ENCODE data around the gene DCTD.

DCTD gene

GRCh38 chr4:182878633-182879495 is 38.3 kb downstream of the DCTD start:
- H3K27me3 Mint-ChIP-seq: no peaks in the 10 kb centered on the region
- H3K27ac Mint-ChIP-seq: no peak overlapping the region
- no peak for ATAC-seq (ENCODE audit: low read depth)
- H3K9me3 Mint-ChIP-seq: peaks cover 1% of the 10 kb centered on the region
- H3K36me3 Mint-ChIP-seq: peaks cover 58% of the 10 kb centered on the region
- no peak overlapping the region for H3K4me3 Mint-ChIP-seq
- peaks cover 6% of the 10 kb centered on the region for H3K4me1 Mint-ChIP-seq
- no peak for DNase-seq (ENCODE audit: low spot score in 2 of 2)

- H3K36me3 Mint-ChIP-seq: peaks cover 54% of the 10 kb centered on the region
- no peaks in the 10 kb centered on the region for H3K9me3 Mint-ChIP-seq
- peaks cover 6% of the 10 kb centered on the region for H3K4me1 Mint-ChIP-seq
- H3K27me3 Mint-ChIP-seq: no peaks in the 10 kb centered on the region
- no peak overlapping the region for H3K27ac Mint-ChIP-seq
- no peak for DNase-seq (ENCODE audit: low spot score in 2 of 2)
- ATAC-seq (ENCODE audit: low read depth): no peak
- H3K4me3 Mint-ChIP-seq: no peak overlapping the region
Measured at GRCh38 chr4:182877326-182877883, 39.8 kb downstream of the DCTD start.

DNA sequence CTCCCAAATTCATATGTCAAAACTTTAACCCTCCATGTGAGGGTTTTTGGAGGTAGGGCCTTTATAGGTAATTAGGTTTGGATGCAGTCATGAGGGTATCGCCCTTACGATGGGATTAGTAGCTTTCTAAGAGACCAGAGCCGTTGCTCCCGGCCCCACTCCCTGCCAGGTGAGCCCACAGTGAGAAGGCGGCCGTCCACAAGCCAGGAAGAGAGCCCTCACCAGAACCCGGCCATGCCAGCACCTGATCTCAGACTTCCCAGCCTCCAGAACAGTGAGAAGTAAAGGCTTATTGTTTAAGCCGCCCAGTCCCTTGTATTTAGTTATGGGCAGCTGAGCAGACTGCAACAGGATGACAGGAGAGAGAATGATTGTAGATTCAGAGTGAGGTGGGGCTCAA is 40.8 kb downstream of the DCTD start:
- H3K9me3 Mint-ChIP-seq: no peaks in the 10 kb centered on the region

DNA sequence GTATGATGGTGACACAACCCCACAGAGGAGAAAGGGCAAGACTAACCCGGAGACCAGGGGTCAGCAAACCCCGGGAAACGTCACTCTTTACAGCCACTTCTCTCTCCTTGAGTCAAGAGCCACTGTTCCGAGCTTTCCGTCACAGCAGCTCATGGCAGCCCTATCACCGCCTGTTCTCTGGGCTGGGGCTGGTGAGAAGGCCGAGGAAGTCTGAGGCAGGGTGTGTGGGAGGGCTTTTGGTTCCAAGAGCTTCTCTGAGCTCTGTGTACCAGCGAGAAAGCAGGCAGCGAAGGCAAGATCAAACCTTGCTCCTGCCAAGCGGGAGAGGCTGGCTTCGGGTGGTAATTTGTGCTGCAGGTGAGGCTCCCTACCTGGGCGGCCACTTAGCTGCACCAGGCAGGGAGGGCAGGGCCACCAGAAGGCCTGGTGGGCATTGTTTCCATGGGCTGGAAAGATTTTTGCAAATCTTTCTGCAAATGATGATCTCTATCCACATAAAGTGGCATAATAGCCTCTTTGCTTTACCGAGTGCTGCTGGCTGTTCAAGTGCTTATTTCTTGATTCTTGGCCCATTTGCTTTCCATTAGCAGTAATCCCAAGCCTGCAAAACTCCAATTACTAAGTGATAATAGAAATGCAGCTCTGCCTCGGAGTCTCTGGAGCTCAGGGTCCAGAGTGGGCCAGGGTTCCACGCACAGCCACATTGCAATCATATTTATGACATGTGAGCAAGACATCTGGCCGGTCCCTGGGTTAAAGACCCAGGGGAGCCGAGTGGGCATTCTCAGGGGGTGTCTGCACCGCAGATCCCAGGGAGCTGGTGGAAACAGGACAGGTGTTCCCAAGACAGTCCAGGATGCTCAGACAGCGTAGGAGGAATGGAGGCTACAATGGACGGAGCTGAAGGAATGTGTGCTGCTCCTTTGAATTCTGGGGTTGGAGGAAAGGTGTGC is 41.5 kb downstream of the DCTD start:
- H3K9me3 Mint-ChIP-seq: no peaks in the 10 kb centered on the region
- H3K27ac Mint-ChIP-seq: no peak overlapping the region
- H3K4me1 Mint-ChIP-seq: peaks cover 6% of the 10 kb centered on the region
- H3K4me3 Mint-ChIP-seq: no peak overlapping the region
- peaks cover 3% of the 10 kb centered on the region for H3K27me3 Mint-ChIP-seq
- DNase-seq (ENCODE audit: low spot score in 2 of 2): no peak
- peaks cover 53% of the 10 kb centered on the region for H3K36me3 Mint-ChIP-seq
- ATAC-seq (ENCODE audit: low read depth): no peak

More for the DNA sequence above, 40.8 kb downstream of the DCTD start:
- Mint-ChIP-seq H3K27ac (no peak overlapping the region), H3K4me1 (peaks cover 6% of the 10 kb centered on the region), H3K36me3 (peaks cover 60% of the 10 kb centered on the region), H3K27me3 (peaks cover 3% of the 10 kb centered on the region), H3K4me3 (no peak overlapping the region)
- no peak for ATAC-seq (ENCODE audit: low read depth)
- DNase-seq (ENCODE audit: low spot score in 2 of 2): no peak

DNA sequence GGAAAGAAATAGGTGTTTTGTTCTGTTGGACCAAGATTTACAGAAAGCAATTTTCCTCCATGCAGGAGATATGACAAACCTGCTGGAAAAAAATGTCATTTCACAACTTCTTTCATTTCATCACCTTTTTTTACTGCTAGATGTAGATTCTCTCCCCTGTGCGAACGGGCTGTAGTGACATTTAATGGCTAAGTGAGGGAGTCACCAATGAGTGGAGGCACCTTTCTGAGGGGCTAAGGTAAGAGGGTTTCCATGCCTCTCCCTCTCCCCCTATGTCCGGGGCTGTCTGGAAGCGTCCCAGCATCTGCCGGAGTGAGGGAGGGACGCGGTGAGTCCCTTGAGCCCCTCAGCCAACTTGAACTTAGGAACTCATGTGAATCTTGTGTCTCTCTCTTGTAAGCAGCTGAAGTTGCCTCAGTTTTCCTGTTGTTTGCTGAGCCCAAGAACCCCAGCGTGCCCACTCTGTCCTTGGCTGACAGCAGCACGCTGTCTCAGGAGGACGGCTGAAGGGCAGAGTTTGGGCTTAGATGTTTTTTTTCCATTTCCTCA is 42.3 kb downstream of the DCTD start:
- peaks cover 3% of the 10 kb centered on the region for H3K27me3 Mint-ChIP-seq
- H3K4me1 Mint-ChIP-seq: peaks cover 6% of the 10 kb centered on the region
- no peak overlapping the region for H3K27ac Mint-ChIP-seq
- H3K9me3 Mint-ChIP-seq: no peaks in the 10 kb centered on the region
- H3K36me3 Mint-ChIP-seq: peaks cover 53% of the 10 kb centered on the region
- no peak for ATAC-seq (ENCODE audit: low read depth)
- no peak overlapping the region for H3K4me3 Mint-ChIP-seq
- no peak for DNase-seq (ENCODE audit: low spot score in 2 of 2)

DNA sequence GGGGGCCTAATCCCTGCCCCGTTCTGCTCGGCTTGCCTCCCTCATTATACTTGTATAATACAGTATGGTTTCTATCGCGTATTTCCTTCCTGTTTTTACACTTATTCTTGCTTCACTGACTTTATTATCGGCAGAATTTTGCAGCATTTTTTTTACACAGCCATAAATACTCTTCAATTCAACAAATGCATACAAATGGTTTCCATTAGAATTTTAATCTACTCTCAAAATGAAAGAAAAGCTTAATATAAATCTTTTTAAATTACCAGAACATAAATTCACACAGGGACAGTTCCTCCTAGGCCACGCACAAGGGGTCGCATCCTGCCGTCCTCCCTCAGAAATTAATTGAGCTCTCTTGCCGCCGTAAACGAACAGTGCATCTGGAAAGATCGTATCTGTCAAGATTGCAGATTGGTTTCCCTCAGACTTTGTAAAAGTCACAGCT is 42.9 kb downstream of the DCTD start:
- ATAC-seq (ENCODE audit: low read depth) (peak; percentile 79), DNase-seq (ENCODE audit: low spot score in 2 of 2) (no peak)
- Mint-ChIP-seq H3K4me3 (no peak overlapping the region), H3K27me3 (peaks cover 3% of the 10 kb centered on the region), H3K36me3 (peaks cover 50% of the 10 kb centered on the region), H3K9me3 (no peaks in the 10 kb centered on the region), H3K4me1 (peaks cover 6% of the 10 kb centered on the region), H3K27ac (no peak overlapping the region)

DNA sequence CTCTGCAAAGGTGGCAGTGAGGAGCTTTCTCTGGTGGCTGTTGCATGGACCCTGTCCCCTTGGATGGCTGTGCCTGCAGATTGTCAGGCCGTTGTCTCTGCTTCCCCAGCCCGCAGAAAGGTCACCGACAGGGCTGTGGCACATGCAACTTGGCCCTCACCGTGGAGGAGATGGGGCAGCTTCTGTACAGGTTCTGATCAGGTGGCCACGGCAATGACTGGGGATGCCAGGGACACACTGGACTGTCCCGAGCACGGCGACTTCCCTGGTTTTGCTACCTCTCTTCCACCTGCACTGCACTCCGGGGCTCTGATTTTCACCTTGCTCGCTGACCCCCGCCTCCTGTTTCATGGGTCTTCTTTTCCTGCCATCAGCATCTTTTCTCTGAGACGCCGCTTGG is 43.5 kb downstream of the DCTD start:
- Mint-ChIP-seq H3K4me1 (peaks cover 6% of the 10 kb centered on the region), H3K27ac (no peak overlapping the region), H3K27me3 (peaks cover 3% of the 10 kb centered on the region), H3K36me3 (peaks cover 50% of the 10 kb centered on the region), H3K4me3 (no peak overlapping the region), H3K9me3 (no peaks in the 10 kb centered on the region)
- DNase-seq (ENCODE audit: low spot score in 2 of 2): no peak
- no peak for ATAC-seq (ENCODE audit: low read depth)

DNA sequence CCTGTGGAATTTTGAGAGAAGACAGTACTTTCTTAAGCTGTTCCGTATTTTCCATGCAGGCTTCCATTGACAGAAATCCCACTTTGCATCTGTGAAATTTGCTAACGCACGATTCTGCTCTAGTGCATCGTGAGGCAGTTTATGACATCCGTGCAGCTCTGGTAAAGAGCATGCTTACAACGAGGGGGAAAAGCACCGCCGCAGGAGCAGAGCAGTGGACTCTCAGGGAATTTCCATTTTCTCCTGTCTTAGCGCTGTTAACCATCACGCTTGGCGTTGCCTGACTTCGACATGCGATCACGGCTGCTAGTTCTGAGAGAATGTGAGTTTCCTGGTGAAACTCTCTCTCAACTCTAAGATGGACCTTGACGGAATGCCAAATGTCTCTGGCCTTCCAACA is 43.9 kb downstream of the DCTD start:
- Mint-ChIP-seq H3K27ac (no peak overlapping the region), H3K9me3 (no peaks in the 10 kb centered on the region), H3K27me3 (peaks cover 6% of the 10 kb centered on the region), H3K4me1 (peaks cover 6% of the 10 kb centered on the region), H3K4me3 (no peak overlapping the region), H3K36me3 (peaks cover 50% of the 10 kb centered on the region)
- ATAC-seq (ENCODE audit: low read depth): no peak
- no peak for DNase-seq (ENCODE audit: low spot score in 2 of 2)

DNA sequence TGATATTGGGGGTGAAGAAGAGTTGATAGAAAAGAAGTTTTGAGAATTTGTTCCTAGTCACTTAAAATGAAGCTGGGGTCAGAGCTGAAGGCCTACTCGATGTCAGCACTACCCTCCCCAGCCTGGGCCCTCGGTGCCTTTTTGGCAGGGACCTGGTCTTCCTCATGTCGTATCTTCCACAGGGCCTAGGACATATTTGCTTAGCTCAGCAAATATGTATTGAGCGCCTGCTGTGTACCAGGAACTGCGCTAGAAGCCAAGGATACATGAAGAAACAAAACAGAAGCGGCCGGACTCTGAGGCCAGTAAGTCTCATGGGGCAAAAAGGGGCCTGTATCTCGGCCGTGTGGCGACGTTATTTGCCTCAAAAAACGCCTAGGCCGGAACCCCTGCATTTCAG is 44.3 kb downstream of the DCTD start:
- peaks cover 6% of the 10 kb centered on the region for H3K27me3 Mint-ChIP-seq
- no peak overlapping the region for H3K27ac Mint-ChIP-seq
- no peaks in the 10 kb centered on the region for H3K9me3 Mint-ChIP-seq
- H3K4me1 Mint-ChIP-seq: peaks cover 6% of the 10 kb centered on the region
- ATAC-seq (ENCODE audit: low read depth): no peak
- peaks cover 49% of the 10 kb centered on the region for H3K36me3 Mint-ChIP-seq
- DNase-seq (ENCODE audit: low spot score in 2 of 2): no peak
- H3K4me3 Mint-ChIP-seq: no peak overlapping the region

- DNase-seq (ENCODE audit: low spot score in 2 of 2): no peak
- no peaks in the 10 kb centered on the region for H3K9me3 Mint-ChIP-seq
- H3K27ac Mint-ChIP-seq: no peak overlapping the region
- peaks cover 6% of the 10 kb centered on the region for H3K4me1 Mint-ChIP-seq
- peaks cover 40% of the 10 kb centered on the region for H3K36me3 Mint-ChIP-seq
- H3K27me3 Mint-ChIP-seq: peaks cover 6% of the 10 kb centered on the region
- no peak for ATAC-seq (ENCODE audit: low read depth)
- no peak overlapping the region for H3K4me3 Mint-ChIP-seq
Measured at GRCh38 chr4:182871616-182872015, 45.6 kb downstream of the DCTD start.

- no peak for DNase-seq (ENCODE audit: low spot score in 2 of 2)
- H3K27ac Mint-ChIP-seq: no peak overlapping the region
- H3K4me1 Mint-ChIP-seq: peaks cover 6% of the 10 kb centered on the region
- no peak for ATAC-seq (ENCODE audit: low read depth)
- H3K4me3 Mint-ChIP-seq: no peak overlapping the region
- no peaks in the 10 kb centered on the region for H3K9me3 Mint-ChIP-seq
- peaks cover 26% of the 10 kb centered on the region for H3K36me3 Mint-ChIP-seq
- peaks cover 6% of the 10 kb centered on the region for H3K27me3 Mint-ChIP-seq
Measured at GRCh38 chr4:182869697-182870096, 47.5 kb downstream of the DCTD start.

GRCh38 chr4:182866746-182867145 is 50.4 kb downstream of the DCTD start:
- H3K9me3 Mint-ChIP-seq: no peaks in the 10 kb centered on the region
- no peaks in the 10 kb centered on the region for H3K4me1 Mint-ChIP-seq
- peaks cover 6% of the 10 kb centered on the region for H3K36me3 Mint-ChIP-seq
- peaks cover 2% of the 10 kb centered on the region for H3K27me3 Mint-ChIP-seq
- no peak overlapping the region for H3K4me3 Mint-ChIP-seq
- ATAC-seq (ENCODE audit: low read depth) (no peak), DNase-seq (ENCODE audit: low spot score in 2 of 2) (no peak)
- no peak overlapping the region for H3K27ac Mint-ChIP-seq

DNA sequence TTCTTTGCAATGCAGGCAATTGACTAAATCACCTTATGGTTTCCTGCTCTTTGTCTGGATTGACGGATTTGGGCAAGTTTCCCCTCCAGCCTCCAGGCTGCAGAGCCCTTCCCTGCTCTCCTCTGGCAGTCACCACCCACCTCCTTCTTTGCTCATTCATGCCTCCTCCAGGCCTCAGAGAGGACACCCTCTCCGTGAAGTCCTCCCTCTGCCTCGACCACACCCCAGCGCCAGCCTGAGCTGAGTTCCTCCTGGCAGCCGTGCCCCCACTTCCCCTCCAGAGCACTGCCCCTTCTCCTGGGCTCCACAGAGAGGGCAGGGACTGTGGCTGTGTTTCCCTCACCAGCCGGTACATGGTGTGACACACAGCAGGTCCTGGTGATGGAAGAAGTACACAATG is 53.7 kb downstream of the DCTD start:
- Mint-ChIP-seq H3K9me3 (peaks cover 9% of the 10 kb centered on the region), H3K27me3 (peaks cover 4% of the 10 kb centered on the region), H3K36me3 (peaks cover 4% of the 10 kb centered on the region), H3K27ac (no peak overlapping the region), H3K4me3 (no peak overlapping the region), H3K4me1 (no peaks in the 10 kb centered on the region)
- no peak for DNase-seq (ENCODE audit: low spot score in 2 of 2)
- ATAC-seq (ENCODE audit: low read depth): no peak

DNA sequence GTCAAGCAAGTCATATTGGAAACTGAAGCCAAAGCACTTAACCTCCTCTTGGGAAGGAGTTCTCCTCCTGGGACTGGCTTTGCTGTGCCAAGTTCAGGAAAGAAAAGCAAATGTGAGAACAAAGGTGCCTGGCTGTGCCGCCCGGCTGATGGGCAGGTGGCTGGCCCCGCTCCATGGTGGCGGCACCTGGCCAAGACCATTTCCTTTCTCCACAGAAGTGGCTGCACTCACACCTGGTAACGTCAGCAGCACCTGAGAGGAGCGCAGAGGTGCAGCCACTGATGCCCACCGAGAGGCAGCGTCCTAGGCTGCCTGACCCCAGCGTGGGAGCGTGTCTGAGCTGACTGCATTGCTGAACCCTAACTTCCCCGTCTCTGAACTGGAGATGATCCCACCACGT is 54.3 kb downstream of the DCTD start:
- no peaks in the 10 kb centered on the region for H3K4me1 Mint-ChIP-seq
- no peak for ATAC-seq (ENCODE audit: low read depth)
- DNase-seq (ENCODE audit: low spot score in 2 of 2): no peak
- peaks cover 9% of the 10 kb centered on the region for H3K9me3 Mint-ChIP-seq
- peaks cover 4% of the 10 kb centered on the region for H3K36me3 Mint-ChIP-seq
- peaks cover 2% of the 10 kb centered on the region for H3K27me3 Mint-ChIP-seq
- H3K27ac Mint-ChIP-seq: no peak overlapping the region
- no peak overlapping the region for H3K4me3 Mint-ChIP-seq
